Effector CD8-positive, alpha-beta T cell (primary cell): ENCODE measurements around the gene LRRFIP2.

Experiments
- DNase-seq: peaks from one replicate; lab custom pipeline; 2025; lab: John Stamatoyannopoulos, UW

Gene LRRFIP2

GRCh38 chr3:37115446-37115845 is 58.9 kb downstream of the LRRFIP2 start:
- no peak for DNase-seq

GRCh38 chr3:37114251-37115145 is 59.9 kb downstream of the LRRFIP2 start:
- DNase-seq, result no peak

- no peak for DNase-seq
These were observed 61.4 kb downstream of the LRRFIP2 start for GRCh38 chr3:37112987-37113386.

- no peak for DNase-seq
These were observed 63.2 kb downstream of the LRRFIP2 start for GRCh38 chr3:37111199-37111598.

GRCh38 chr3:37107846-37108245 is 66.5 kb downstream of the LRRFIP2 start:
- DNase-seq, result no peak

- no peak for DNase-seq
These were observed 71.1 kb downstream of the LRRFIP2 start for GRCh38 chr3:37103103-37103808.

- no peak for DNase-seq
These were observed 74.0 kb downstream of the LRRFIP2 start for GRCh38 chr3:37100411-37100810.

GRCh38 chr3:37099469-37099868 is 74.9 kb downstream of the LRRFIP2 start:
- no peak for DNase-seq

GRCh38 chr3:37098884-37099283 is 75.5 kb downstream of the LRRFIP2 start:
- DNase-seq, result no peak

- no peak for DNase-seq
These were observed 76.6 kb downstream of the LRRFIP2 start for GRCh38 chr3:37097776-37098175.

- DNase-seq, result no peak
These were observed 77.4 kb downstream of the LRRFIP2 start for GRCh38 chr3:37096975-37097374.

GRCh38 chr3:37096288-37096687 is 78.1 kb downstream of the LRRFIP2 start:
- DNase-seq, result no peak

- DNase-seq, result no peak
These were observed 79.7 kb downstream of the LRRFIP2 start for GRCh38 chr3:37094636-37095035.

GRCh38 chr3:37093481-37093880 is 80.9 kb downstream of the LRRFIP2 start:
- no peak for DNase-seq

GRCh38 chr3:37092484-37092883 is 81.9 kb downstream of the LRRFIP2 start:
- no peak for DNase-seq

GRCh38 chr3:37087870-37088269 is 86.5 kb downstream of the LRRFIP2 start:
- no peak for DNase-seq

- DNase-seq, result no peak
These were observed 87.5 kb downstream of the LRRFIP2 start for GRCh38 chr3:37086918-37087317.

GRCh38 chr3:37082317-37082716 is 92.1 kb downstream of the LRRFIP2 start:
- no peak for DNase-seq

- no peak for DNase-seq
These were observed 98.4 kb downstream of the LRRFIP2 start for GRCh38 chr3:37075955-37076354.

GRCh38 chr3:37074178-37074577 is 100.2 kb downstream of the LRRFIP2 start:
- DNase-seq, result no peak

- DNase-seq, result no peak
These were observed 101.5 kb downstream of the LRRFIP2 start for GRCh38 chr3:37072892-37073291.

- no peak for DNase-seq
These were observed 102.5 kb downstream of the LRRFIP2 start for GRCh38 chr3:37071921-37072320.

- DNase-seq, result no peak
These were observed 106.4 kb downstream of the LRRFIP2 start for GRCh38 chr3:37068031-37068430.
